Prostate gland (tissue), 2 donors: Measurements from ENCODE around the gene PRDX1.

ENCODE experiments used
- POLR2A ChIP-seq: fragments of 450-650 bp; IDR thresholded peaks from one replicate; pipeline ENCODE4 v1.6.1; 2016; ENCODE audit warnings: antibody characterized with exemption, mild to moderate bottlenecking
- TF ChIP-seq, protein P1 (sequence below), 4 experiments: fragments of 200-600 bp in 2 of 4; fragments of 450-650 bp in 2 of 4; sonication (generic) in 2 of 4; IDR thresholded peaks; 1 replicate in 3 of 4; 2 replicates in 1 of 4; pipeline ENCODE4 v1.5.1; 2016 to 2019; ENCODE audit warnings: antibody characterized with exemption in 4 of 4, mild to moderate bottlenecking in 2 of 4, moderate library complexity in 2 of 4

DNA sequence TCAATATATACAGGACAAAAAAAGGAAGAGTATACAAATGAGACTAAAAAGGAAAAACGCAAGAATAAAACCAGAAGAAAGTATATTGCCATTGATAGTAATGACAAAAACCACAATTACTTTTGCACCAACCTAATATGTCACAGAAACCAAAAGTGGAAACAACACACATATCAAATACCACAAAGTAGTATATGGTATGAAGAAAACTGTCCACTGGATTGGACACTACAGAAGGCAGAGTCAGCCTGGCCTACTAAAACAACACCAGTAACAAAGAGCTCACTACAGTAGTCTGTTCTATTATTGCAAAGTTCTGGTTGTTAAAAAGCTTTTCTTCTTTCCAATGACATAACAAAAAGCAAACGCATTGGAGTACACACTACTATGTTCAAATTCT is 48.4 kb downstream of the PRDX1 start:
- TF ChIP-seq, protein P1, sequence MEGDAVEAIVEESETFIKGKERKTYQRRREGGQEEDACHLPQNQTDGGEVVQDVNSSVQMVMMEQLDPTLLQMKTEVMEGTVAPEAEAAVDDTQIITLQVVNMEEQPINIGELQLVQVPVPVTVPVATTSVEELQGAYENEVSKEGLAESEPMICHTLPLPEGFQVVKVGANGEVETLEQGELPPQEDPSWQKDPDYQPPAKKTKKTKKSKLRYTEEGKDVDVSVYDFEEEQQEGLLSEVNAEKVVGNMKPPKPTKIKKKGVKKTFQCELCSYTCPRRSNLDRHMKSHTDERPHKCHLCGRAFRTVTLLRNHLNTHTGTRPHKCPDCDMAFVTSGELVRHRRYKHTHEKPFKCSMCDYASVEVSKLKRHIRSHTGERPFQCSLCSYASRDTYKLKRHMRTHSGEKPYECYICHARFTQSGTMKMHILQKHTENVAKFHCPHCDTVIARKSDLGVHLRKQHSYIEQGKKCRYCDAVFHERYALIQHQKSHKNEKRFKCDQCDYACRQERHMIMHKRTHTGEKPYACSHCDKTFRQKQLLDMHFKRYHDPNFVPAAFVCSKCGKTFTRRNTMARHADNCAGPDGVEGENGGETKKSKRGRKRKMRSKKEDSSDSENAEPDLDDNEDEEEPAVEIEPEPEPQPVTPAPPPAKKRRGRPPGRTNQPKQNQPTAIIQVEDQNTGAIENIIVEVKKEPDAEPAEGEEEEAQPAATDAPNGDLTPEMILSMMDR (IDR thresholded peaks at IDR 0.05) = no peak
- no peak for TF ChIP-seq POLR2A
